ENCODE data around the gene TTC34. TPM values are rescaled to one million over a fixed set of nuclear protein-coding genes. Genes with fewer than 3 reads are reported as not detected.

Gene TTC34
- total and polyA plus RNA-seq, 5 donors = 0.27 to 1.5 (median 0.63) TPM

GRCh38 chr1:2810899-2811532 lies 9.5 kb upstream of the TTC34 start:
- H3K9me3 ChIP-seq (ENCODE audit: control insufficient read depth, low read length) = no peaks in the 10 kb centered on the region
- no peaks in the 10 kb centered on the region for H3K27me3 ChIP-seq (ENCODE audit: control insufficient read depth, insufficient read depth)
- intact Hi-C loops (cut with DNase I) = no loop called here
- WGBS = 74% methylated on average over 9 of the region's 9 CpGs
- H3K4me3 ChIP-seq (ENCODE audit: low read length) = no peak overlapping the region
- no peak overlapping the region for H3K27ac ChIP-seq (ENCODE audit: low read length)
- DNase-seq (peak in 2 of 3 donors; percentile 12 to 24), ATAC-seq (no peak)
- H3K4me1 ChIP-seq (ENCODE audit: control insufficient read depth, insufficient read depth, low read length) = no peaks in the 10 kb centered on the region

- DNase-seq (peak in 1 of 3 donors; percentile 20), ATAC-seq (no peak)
- no peaks in the 10 kb centered on the region for H3K9me3 ChIP-seq (ENCODE audit: control insufficient read depth, low read length)
- WGBS = 74% methylated on average over 15 of the region's 15 CpGs
- H3K4me3 ChIP-seq (ENCODE audit: low read length) = no peak overlapping the region
- no peak overlapping the region for H3K27ac ChIP-seq (ENCODE audit: low read length)
- H3K4me1 ChIP-seq (ENCODE audit: control insufficient read depth, insufficient read depth, low read length) = no peaks in the 10 kb centered on the region
- intact Hi-C loops (cut with DNase I) = no loop called here
- no peaks in the 10 kb centered on the region for H3K27me3 ChIP-seq (ENCODE audit: control insufficient read depth, insufficient read depth)
Observed at GRCh38 chr1:2810281-2810680, 8.8 kb upstream of the TTC34 start.

GRCh38 chr1:2809656-2810055 lies 8.2 kb upstream of the TTC34 start:
- no peaks in the 10 kb centered on the region for H3K27me3 ChIP-seq (ENCODE audit: control insufficient read depth, insufficient read depth)
- no peaks in the 10 kb centered on the region for H3K9me3 ChIP-seq (ENCODE audit: control insufficient read depth, low read length)
- ATAC-seq = no peak
- 85% methylated on average over 17 of the region's 17 CpGs for WGBS
- DNase-seq = peak in 1 of 3 donors; percentile 12
- no peak overlapping the region for H3K27ac ChIP-seq (ENCODE audit: low read length)
- intact Hi-C loops (cut with DNase I) = loop anchor here in 1 of 4 donors (10.0 kb wide), 1 partner anchor 365 kb away; no protein-coding TSS in a partner anchor
- no peaks in the 10 kb centered on the region for H3K4me1 ChIP-seq (ENCODE audit: control insufficient read depth, insufficient read depth, low read length)
- H3K4me3 ChIP-seq (ENCODE audit: low read length) = no peak overlapping the region

GRCh38 chr1:2808831-2809605 lies 7.5 kb upstream of the TTC34 start:
- DNase-seq (peak in 2 of 3 donors; percentile 32 to 48), ATAC-seq (no peak)
- no peak overlapping the region for H3K27ac ChIP-seq (ENCODE audit: low read length)
- no peak overlapping the region for H3K4me3 ChIP-seq (ENCODE audit: low read length)
- no peaks in the 10 kb centered on the region for H3K4me1 ChIP-seq (ENCODE audit: control insufficient read depth, insufficient read depth, low read length)
- H3K27me3 ChIP-seq (ENCODE audit: control insufficient read depth, insufficient read depth) = no peaks in the 10 kb centered on the region
- H3K9me3 ChIP-seq (ENCODE audit: control insufficient read depth, low read length) = no peaks in the 10 kb centered on the region
- 87% methylated on average over 34 of the region's 34 CpGs for WGBS
- intact Hi-C loops (cut with DNase I) = loop anchor here in 1 of 4 donors (10.0 kb wide), 1 partner anchor 364 kb away; no protein-coding TSS in a partner anchor

GRCh38 chr1:2808386-2808705 lies 6.9 kb upstream of the TTC34 start:
- Histone ChIP-seq H3K4me3 (ENCODE audit: low read length) (no peak overlapping the region), H3K4me1 (ENCODE audit: control insufficient read depth, insufficient read depth, low read length) (no peaks in the 10 kb centered on the region), H3K27me3 (ENCODE audit: control insufficient read depth, insufficient read depth) (no peaks in the 10 kb centered on the region), H3K27ac (ENCODE audit: low read length) (no peak overlapping the region), H3K9me3 (ENCODE audit: control insufficient read depth, low read length) (no peaks in the 10 kb centered on the region)
- intact Hi-C loops (cut with DNase I) = loop anchor here in 1 of 4 donors (10.0 kb wide), 1 partner anchor 364 kb away; no protein-coding TSS in a partner anchor
- 81% methylated on average over 10 of the region's 10 CpGs for WGBS
- peak in 2 of 3 donors; percentile 28 to 30 for DNase-seq
- ATAC-seq = no peak

GRCh38 chr1:2807678-2808385 lies 6.3 kb upstream of the TTC34 start:
- no peak overlapping the region for H3K4me3 ChIP-seq (ENCODE audit: low read length)
- no peaks in the 10 kb centered on the region for H3K27me3 ChIP-seq (ENCODE audit: control insufficient read depth, insufficient read depth)
- no peak overlapping the region for H3K27ac ChIP-seq (ENCODE audit: low read length)
- ATAC-seq (no peak), DNase-seq (peak in 1 of 3 donors; percentile 34)
- no peaks in the 10 kb centered on the region for H3K4me1 ChIP-seq (ENCODE audit: control insufficient read depth, insufficient read depth, low read length)
- no peaks in the 10 kb centered on the region for H3K9me3 ChIP-seq (ENCODE audit: control insufficient read depth, low read length)
- 77% methylated on average over 30 of the region's 30 CpGs for WGBS
- intact Hi-C loops (cut with DNase I) = loop anchor here in 1 of 4 donors (10.0 kb wide), 1 partner anchor 363 kb away; no protein-coding TSS in a partner anchor

GRCh38 chr1:2807036-2807435 lies 5.5 kb upstream of the TTC34 start:
- ATAC-seq (no peak), DNase-seq (peak in 1 of 3 donors; percentile 12)
- Histone ChIP-seq H3K4me1 (ENCODE audit: control insufficient read depth, insufficient read depth, low read length) (no peaks in the 10 kb centered on the region), H3K9me3 (ENCODE audit: control insufficient read depth, low read length) (no peaks in the 10 kb centered on the region), H3K27me3 (ENCODE audit: control insufficient read depth, insufficient read depth) (no peaks in the 10 kb centered on the region), H3K4me3 (ENCODE audit: low read length) (no peak overlapping the region), H3K27ac (ENCODE audit: low read length) (no peak overlapping the region)
- WGBS = 82% methylated on average over 8 of the region's 8 CpGs
- intact Hi-C loops (cut with DNase I) = loop anchor here in 1 of 4 donors (10.0 kb wide), 1 partner anchor 362 kb away; no protein-coding TSS in a partner anchor

- no peaks in the 10 kb centered on the region for H3K27me3 ChIP-seq (ENCODE audit: control insufficient read depth, insufficient read depth)
- 72% methylated on average over 15 of the region's 15 CpGs for WGBS
- no peaks in the 10 kb centered on the region for H3K4me1 ChIP-seq (ENCODE audit: control insufficient read depth, insufficient read depth, low read length)
- ATAC-seq (no peak), DNase-seq (peak in 1 of 3 donors; percentile 5)
- no peaks in the 10 kb centered on the region for H3K9me3 ChIP-seq (ENCODE audit: control insufficient read depth, low read length)
- intact Hi-C loops (cut with DNase I) = loop anchor here in 1 of 4 donors (10.0 kb wide), 1 partner anchor 362 kb away; no protein-coding TSS in a partner anchor
- H3K27ac ChIP-seq (ENCODE audit: low read length) = no peak overlapping the region
- H3K4me3 ChIP-seq (ENCODE audit: low read length) = no peak overlapping the region
Observed at GRCh38 chr1:2806591-2806990, 5.1 kb upstream of the TTC34 start.

- ATAC-seq (no peak), DNase-seq (peak; percentile 4 to 56 (median 33))
- Histone ChIP-seq H3K4me3 (ENCODE audit: low read length) (no peak overlapping the region), H3K9me3 (ENCODE audit: control insufficient read depth, low read length) (no peaks in the 10 kb centered on the region), H3K4me1 (ENCODE audit: control insufficient read depth, insufficient read depth, low read length) (no peaks in the 10 kb centered on the region), H3K27ac (ENCODE audit: low read length) (no peak overlapping the region), H3K27me3 (ENCODE audit: control insufficient read depth, insufficient read depth) (no peaks in the 10 kb centered on the region)
- intact Hi-C loops (cut with DNase I) = loop anchor here in 1 of 4 donors (10.0 kb wide), 1 partner anchor 361 kb away; no protein-coding TSS in a partner anchor
- WGBS = 77% methylated on average over 25 of the region's 25 CpGs
Observed at GRCh38 chr1:2805801-2806430, 4.4 kb upstream of the TTC34 start.

- no peak for ATAC-seq
- DNase-seq = peak; percentile 6 to 51 (median 41)
- Histone ChIP-seq H3K9me3 (ENCODE audit: control insufficient read depth, low read length) (no peaks in the 10 kb centered on the region), H3K27ac (ENCODE audit: low read length) (no peak overlapping the region), H3K27me3 (ENCODE audit: control insufficient read depth, insufficient read depth) (no peaks in the 10 kb centered on the region), H3K4me1 (ENCODE audit: control insufficient read depth, insufficient read depth, low read length) (no peaks in the 10 kb centered on the region), H3K4me3 (ENCODE audit: low read length) (no peak overlapping the region)
- intact Hi-C loops (cut with DNase I) = loop anchor here in 1 of 4 donors (10.0 kb wide), 1 partner anchor 360 kb away; no protein-coding TSS in a partner anchor
- WGBS = 70% methylated on average over 19 of the region's 19 CpGs
Observed at GRCh38 chr1:2804628-2805351, 3.3 kb upstream of the TTC34 start.
